HG03066 (cell line): ENCODE data around the gene RPS6KA2.

Experiments used
- ATAC-seq: cut with Tn5 transposase; IDR thresholded peaks from one replicate; pipeline ENCODE4 v1.9.1; 2021; ENCODE audit warnings: low read depth; ENCODE audit not compliant: unreplicated experiment

RPS6KA2 gene

GRCh38 chr6:166508726-166509125, 118.3 kb downstream of the RPS6KA2 start:
- no peak for ATAC-seq

GRCh38 chr6:166507809-166508564, 119.1 kb downstream of the RPS6KA2 start:
- ATAC-seq: no peak

- ATAC-seq: no peak
These were observed 119.7 kb downstream of the RPS6KA2 start for GRCh38 chr6:166507380-166507779.

- ATAC-seq: no peak
These were observed 121.7 kb downstream of the RPS6KA2 start for GRCh38 chr6:166505133-166505905.

- ATAC-seq: no peak
These were observed 123.0 kb downstream of the RPS6KA2 start for GRCh38 chr6:166504100-166504499.

GRCh38 chr6:166503167-166503744, 123.8 kb downstream of the RPS6KA2 start:
- no peak for ATAC-seq

- no peak for ATAC-seq
These were observed 124.6 kb downstream of the RPS6KA2 start for GRCh38 chr6:166502453-166502852.

- no peak for ATAC-seq
These were observed 125.8 kb downstream of the RPS6KA2 start for GRCh38 chr6:166501246-166501645.

- ATAC-seq: no peak
These were observed 126.8 kb downstream of the RPS6KA2 start for GRCh38 chr6:166500246-166500645.

- ATAC-seq: peak; percentile 71
These were observed 127.5 kb downstream of the RPS6KA2 start for GRCh38 chr6:166499350-166500163.

- no peak for ATAC-seq
These were observed 128.2 kb downstream of the RPS6KA2 start for GRCh38 chr6:166498661-166499349.

GRCh38 chr6:166498228-166498627, 128.8 kb downstream of the RPS6KA2 start:
- no peak for ATAC-seq

- ATAC-seq: no peak
These were observed 129.8 kb downstream of the RPS6KA2 start for GRCh38 chr6:166497087-166497899.

- no peak for ATAC-seq
These were observed 130.6 kb downstream of the RPS6KA2 start for GRCh38 chr6:166496460-166496859.

GRCh38 chr6:166495487-166496314, 131.3 kb downstream of the RPS6KA2 start:
- no peak for ATAC-seq

- ATAC-seq: no peak
These were observed 132.1 kb downstream of the RPS6KA2 start for GRCh38 chr6:166494757-166495486.

- ATAC-seq: no peak
These were observed 133.0 kb downstream of the RPS6KA2 start for GRCh38 chr6:166494101-166494441.
